NCI-H774 (cell line): ENCODE data around the gene RGS6.

Experiments
- DNase-seq: peaks from one replicate; lab custom pipeline; 2025; lab: John Stamatoyannopoulos, UW

RGS6 gene

GRCh38 chr14:72527591-72527990 is 595.4 kb downstream of the RGS6 start:
- DNase-seq = no peak

DNA sequence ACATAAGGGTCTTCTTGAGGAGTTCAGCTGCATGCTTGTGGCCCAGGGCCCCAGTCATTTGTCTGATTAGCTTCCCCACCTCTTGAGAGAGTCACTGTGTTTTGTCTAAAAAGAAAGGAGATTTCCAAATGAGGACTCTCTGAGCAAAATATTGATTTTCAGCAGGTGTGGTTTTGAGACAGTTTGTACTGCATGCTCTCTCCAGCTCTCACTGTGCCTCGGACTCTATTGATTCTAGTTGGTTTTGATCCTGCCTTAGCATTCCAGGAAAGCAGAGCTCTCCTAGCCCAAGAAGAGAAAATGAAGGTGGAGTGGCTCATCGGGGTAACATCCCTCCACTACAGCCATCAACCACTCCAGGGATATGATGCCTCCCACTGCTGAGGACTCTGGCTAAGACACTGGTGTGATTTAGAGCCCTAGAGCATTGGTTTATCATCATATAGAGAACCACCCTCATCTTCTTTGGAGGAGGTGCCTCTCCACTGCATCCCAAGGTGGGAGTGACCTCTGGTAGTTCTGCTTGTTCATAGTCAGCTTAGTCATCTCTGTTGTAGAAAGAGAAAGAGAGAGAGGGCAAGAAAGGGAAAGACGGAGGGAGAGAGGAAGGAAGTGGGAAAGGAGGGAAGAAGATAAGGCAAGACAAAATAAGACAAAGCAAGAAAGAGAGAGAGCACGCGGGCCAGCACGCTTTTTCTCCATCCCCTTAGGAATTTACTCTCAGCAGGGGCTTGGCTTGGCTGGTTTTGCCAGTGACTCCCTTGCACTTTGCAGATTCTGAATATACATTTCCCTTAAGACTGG is 596.0 kb downstream of the RGS6 start:
- DNase-seq = no peak

DNA sequence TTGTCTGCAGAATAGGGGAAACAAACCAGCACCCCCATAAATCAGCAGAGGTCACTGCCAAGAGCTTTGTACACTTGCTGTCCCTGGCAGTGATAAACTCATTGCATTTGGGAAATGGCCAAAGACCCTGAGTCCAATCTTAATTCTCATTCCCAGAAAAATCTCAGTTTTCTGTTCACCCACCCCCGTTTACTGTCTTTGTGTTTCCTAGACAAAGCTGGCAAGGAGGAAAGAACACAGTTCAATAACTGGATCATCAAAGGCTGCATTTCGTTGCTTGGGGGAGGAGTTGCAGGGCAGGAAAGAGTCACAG is 596.6 kb downstream of the RGS6 start:
- no peak for DNase-seq

GRCh38 chr14:72532686-72533454 is 600.6 kb downstream of the RGS6 start:
- DNase-seq = no peak

DNA sequence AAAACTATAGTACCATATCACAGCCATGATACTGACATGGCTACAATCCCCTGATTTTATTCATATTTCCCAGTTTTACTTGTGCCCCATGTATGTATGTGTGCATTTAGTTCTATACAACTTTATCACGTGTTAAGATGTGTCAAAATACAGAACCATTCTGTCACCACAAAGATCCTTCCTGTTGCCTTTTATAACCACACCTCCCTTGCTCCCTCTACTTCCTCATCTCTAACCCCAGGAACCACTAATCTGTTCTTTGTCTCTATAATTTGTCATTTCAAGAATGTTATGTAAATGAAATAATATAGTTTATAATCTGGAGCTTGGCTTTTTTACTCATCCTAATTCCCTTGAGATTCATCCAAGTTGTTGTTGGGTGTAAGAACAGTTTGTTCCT is 603.3 kb downstream of the RGS6 start:
- no peak for DNase-seq

- no peak for DNase-seq
Observed at GRCh38 chr14:72538387-72538786, 606.2 kb downstream of the RGS6 start.

GRCh38 chr14:72539661-72540315 is 607.6 kb downstream of the RGS6 start:
- DNase-seq = no peak

GRCh38 chr14:72540836-72541235 is 608.6 kb downstream of the RGS6 start:
- DNase-seq = no peak

DNA sequence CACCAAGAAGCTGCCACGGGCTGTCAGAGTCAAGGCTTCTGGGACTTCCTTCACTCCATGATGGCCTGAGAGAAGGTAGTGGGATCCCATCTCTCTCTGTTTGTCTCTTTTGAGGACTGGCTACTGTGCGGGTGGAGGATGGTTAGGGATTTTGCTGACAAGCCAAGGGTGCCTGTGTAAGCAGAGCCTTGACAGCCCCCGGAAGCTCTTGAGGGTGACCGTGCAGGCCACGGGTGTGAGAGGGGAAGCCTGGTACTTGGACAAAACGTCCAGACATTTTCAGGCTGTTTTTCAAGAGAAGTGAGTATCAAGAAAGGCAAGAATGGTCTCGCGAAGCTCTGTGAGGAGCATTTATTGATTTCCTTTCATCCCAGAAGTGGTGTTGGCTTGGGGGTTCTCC is 609.3 kb downstream of the RGS6 start:
- DNase-seq = no peak

DNA sequence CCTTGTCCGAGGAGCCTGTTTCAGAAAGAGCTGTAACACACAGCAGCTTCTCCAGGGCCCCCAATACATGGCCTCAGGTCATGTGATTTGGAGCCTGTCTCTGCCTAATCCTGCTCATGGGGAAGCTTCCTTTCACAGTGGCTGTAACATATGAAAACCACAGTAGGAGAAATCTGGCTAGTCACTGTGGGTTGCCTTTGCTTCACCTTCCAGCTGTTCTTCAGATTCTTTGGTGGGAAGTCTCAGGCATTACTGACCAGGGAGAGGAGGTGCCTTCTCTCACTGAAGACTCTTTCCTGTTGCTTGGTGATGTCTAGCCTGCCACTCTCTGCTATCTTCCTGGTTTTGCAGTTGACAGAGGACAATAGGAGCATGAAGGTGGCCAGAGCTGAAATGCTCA is 611.1 kb downstream of the RGS6 start:
- no peak for DNase-seq

DNA sequence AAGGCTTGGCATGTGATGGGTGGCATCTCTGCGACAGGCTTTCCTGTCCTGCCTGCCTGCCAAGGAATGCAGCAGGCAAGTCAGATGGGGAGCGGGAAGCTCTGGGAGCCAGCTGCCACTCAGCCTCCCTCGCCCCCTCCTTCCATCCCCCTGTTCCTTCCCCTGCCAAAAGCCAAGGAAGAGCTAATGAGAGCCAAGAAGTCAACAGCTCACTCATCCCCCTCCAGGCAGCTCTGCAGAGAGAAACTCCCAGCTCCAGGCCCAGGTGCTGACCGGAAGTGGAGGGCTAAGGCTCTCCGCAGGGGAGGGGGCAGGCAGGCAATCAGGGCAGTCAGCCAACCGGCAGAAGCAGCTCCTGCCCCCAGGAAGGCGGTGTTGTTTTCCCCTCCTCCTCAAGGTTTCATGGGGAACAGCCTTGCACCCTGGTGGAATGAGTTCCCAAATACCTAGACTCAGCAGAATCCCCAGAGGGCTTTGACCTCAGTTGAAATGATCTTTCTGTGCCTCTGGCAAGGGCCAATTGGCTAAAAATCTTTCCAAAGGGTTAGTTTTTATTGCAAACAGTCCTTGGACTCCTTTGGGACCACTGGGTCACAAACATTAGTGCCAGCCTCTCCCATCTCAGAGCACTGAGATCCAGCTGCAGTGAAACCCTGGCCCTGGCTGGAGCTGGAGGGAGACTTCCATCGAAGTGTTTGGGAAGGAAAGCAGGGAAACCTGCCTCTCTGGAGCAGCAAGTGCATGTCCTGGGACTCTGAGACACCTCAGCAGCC is 612.6 kb downstream of the RGS6 start:
- DNase-seq = no peak

DNA sequence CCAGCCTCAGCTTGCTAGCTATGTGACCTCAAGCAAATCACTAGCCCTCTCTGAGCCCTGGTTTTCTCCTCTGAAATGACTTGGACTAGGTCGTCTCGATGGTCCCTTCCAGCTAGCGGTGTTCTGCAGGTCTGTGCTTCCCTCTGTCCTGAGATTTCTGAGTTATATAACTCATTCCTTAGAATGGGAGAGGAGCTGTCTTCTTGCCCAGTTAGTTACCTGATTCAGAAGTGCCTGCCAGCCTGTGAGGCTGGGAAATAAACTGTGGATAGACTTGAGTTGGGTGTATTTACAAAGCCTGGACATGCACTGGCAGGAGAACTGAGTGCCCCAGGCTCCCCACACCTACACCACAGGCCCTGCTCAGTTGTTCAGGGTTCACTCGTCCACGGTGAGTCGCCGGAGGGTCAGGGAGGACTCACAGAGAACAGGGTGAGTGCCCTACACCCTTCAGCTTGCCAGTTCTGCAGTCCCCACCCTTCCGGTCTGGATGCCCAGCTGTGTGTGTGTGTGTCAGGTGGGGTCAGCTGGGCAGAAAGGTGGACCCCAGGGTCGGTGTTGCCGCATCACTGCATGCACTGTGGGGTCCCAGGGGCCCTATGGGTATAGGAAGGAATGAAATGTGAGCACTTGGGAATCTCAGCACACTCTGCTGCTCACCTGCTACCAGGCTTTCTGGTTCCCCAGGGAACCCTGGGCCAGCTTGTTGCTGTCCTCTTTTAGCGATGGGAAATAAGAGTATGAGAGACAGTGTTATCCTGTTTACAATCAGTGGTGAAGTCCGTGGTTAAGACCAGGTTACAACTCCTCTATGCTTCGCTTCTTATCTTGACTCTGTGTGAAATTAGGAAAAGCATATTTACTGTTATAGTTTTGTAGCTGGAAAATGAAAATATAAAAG is 613.4 kb downstream of the RGS6 start:
- DNase-seq = no peak

- DNase-seq = no peak
Observed at GRCh38 chr14:72546344-72547016, 614.3 kb downstream of the RGS6 start.

- no peak for DNase-seq
Observed at GRCh38 chr14:72547999-72548398, 615.8 kb downstream of the RGS6 start.

GRCh38 chr14:72549026-72549425 is 616.8 kb downstream of the RGS6 start:
- DNase-seq = no peak

DNA sequence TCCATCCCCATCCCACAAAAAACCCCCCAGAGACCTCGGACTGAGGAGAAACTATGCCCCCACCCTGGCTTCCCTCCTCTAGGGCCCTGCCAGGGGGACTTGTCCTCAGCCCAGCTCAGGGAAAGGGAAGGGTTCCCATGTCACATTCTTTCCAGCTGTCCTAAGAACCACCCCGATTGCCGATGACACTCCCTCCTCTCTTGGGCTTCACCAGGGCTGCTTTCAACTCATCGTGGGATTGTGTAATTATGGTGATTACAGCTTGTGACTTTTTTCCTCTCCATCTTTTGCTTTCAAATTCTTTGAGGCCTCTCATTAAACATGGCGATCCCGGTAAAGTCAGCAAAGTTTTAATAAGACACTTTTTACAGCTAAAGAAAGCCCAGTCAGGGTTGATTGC is 617.6 kb downstream of the RGS6 start:
- no peak for DNase-seq

- no peak for DNase-seq
Observed at GRCh38 chr14:72550513-72550912, 618.3 kb downstream of the RGS6 start.

DNA sequence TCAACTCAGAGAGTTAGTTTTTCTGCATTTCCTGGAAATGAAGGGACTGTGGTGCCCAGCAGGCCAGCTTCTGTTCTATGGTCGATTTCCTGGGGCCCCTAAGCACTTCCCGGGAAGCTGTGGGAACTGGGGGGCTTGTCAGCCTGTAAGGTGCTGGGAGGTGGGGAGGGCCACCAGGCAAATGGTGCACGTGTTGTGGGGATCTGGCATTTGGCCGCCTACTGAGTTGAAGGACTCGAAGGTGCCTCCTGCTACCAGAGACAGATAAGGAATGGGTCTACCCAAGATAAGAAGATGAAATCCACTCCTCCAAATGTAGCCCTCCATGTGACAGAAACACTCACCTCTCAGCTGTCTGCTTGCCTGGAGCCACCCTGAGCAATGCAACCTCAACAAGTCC is 620.0 kb downstream of the RGS6 start:
- DNase-seq = no peak

GRCh38 chr14:72553161-72553560 is 620.9 kb downstream of the RGS6 start:
- DNase-seq = no peak

- no peak for DNase-seq
Observed at GRCh38 chr14:72553656-72554055, 621.4 kb downstream of the RGS6 start.

DNA sequence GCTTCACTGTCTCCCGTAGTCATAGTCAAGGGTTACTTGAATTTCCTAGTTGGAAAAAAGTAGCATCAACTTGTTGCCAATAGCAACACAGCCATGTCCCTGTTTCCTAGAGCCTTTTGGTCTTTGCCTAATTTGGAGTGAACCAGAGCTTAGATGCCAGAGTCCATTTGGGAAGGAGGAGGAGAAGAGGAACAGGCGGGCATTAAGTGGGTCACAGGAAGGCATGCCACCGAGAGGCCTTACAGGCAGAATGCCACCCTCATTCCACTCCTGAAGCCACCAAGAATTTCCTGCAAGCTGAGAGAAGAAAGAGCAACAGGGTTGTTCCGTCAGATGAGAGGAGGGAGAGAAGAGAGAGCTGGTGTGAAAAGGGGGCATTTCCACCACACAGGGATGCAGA is 622.2 kb downstream of the RGS6 start:
- DNase-seq = no peak
